Keratinocyte (primary cell): ENCODE results near the gene SLC2A11. TPM values are rescaled to one million over a fixed set of nuclear protein-coding genes. Genes with fewer than 3 reads are reported as not detected.

Source experiments
- DNase-seq: peaks from one replicate; pipeline ENCODE4 v3.0.0-alpha.2; 2011; ENCODE audit warnings: low read depth, missing footprints, low spot score
- FAIRE-seq: peaks from 2 replicates; lab custom pipeline; 2011; peaks lifted over from hg19 to GRCh38; lab: Jason Lieb, UNC
- H2AFZ ChIP-seq: 2 replicates; pipeline ENCODE4 v1.6.0; 2012; ENCODE audit warnings: low read length, control low read depth, inconsistent platforms; ENCODE audit not compliant: control insufficient read depth
- H3K27ac ChIP-seq: 2 replicates; pipeline ENCODE4 v1.5.1; 2011; ENCODE audit warnings: low read length; ENCODE audit not compliant: control insufficient read depth, insufficient read depth
- H3K27me3 ChIP-seq: 3 replicates; pipeline ENCODE4 v1.6.0; 2011; ENCODE audit warnings: low read length; ENCODE audit not compliant: control insufficient read depth, insufficient read depth; ENCODE audit errors: extremely low read depth
- H3K36me3 ChIP-seq, 2 experiments: 2 replicates in 1 of 2; 3 replicates in 1 of 2; pipeline ENCODE4 v1.5.1; 2011; ENCODE audit warnings: low read length in 2 of 2, mild to moderate bottlenecking in 1 of 2; ENCODE audit not compliant: control insufficient read depth in 2 of 2, insufficient read depth in 2 of 2; ENCODE audit errors: extremely low read depth in 1 of 2
- H3K4me1 ChIP-seq: 3 replicates; pipeline ENCODE4 v1.5.1; 2011; ENCODE audit warnings: low read length; ENCODE audit not compliant: control insufficient read depth, insufficient read depth; ENCODE audit errors: extremely low read depth
- H3K4me2 ChIP-seq: 3 replicates; pipeline ENCODE4 v1.6.0; 2011; ENCODE audit warnings: low read depth, low read length; ENCODE audit not compliant: control insufficient read depth, insufficient read depth; ENCODE audit errors: extremely low read depth
- H3K4me3 ChIP-seq, 3 experiments: fragments of 200-600 bp in 1 of 3; sonication (generic) in 1 of 3; 2 replicates in 2 of 3; 3 replicates in 1 of 3; pipeline ENCODE4 v1.5.1; 2011 to 2016; ENCODE audit warnings: low read length in 3 of 3, mild to moderate bottlenecking in 3 of 3, control low read depth in 2 of 3, inconsistent platforms in 1 of 3, low read depth in 1 of 3, mixed read lengths in 1 of 3, mixed run types in 1 of 3, moderate library complexity in 1 of 3; ENCODE audit not compliant: control insufficient read depth in 2 of 3, insufficient read depth in 2 of 3; ENCODE audit errors: extremely low read depth in 1 of 3
- H3K79me2 ChIP-seq: 2 replicates; pipeline ENCODE4 v1.6.0; 2012; ENCODE audit warnings: low read length; ENCODE audit not compliant: control insufficient read depth, insufficient read depth
- H3K9ac ChIP-seq: 3 replicates; pipeline ENCODE4 v1.6.0; 2011; ENCODE audit warnings: low read length; ENCODE audit not compliant: control insufficient read depth, insufficient read depth; ENCODE audit errors: extremely low read depth
- H3K9me1 ChIP-seq: 3 replicates; pipeline ENCODE4 v1.6.0; 2011; ENCODE audit warnings: low read length; ENCODE audit not compliant: control insufficient read depth, insufficient read depth; ENCODE audit errors: extremely low read depth
- H3K9me3 ChIP-seq: 2 replicates; pipeline ENCODE4 v1.5.1; 2012; ENCODE audit warnings: low read depth, low read length; ENCODE audit not compliant: control insufficient read depth
- H4K20me1 ChIP-seq: 3 replicates; pipeline ENCODE4 v1.6.0; 2011; ENCODE audit warnings: low read length; ENCODE audit not compliant: control insufficient read depth, insufficient read depth; ENCODE audit errors: extremely low read depth
- EZH2 ChIP-seq: IDR thresholded peaks from one replicate; pipeline ENCODE4 v1.6.1; 2012; ENCODE audit warnings: inconsistent platforms, mild to moderate bottlenecking, low read length, moderate library complexity
- dilution Hi-C: fragments of 300-500 bp; cut with MboI; formaldehyde crosslinking; loops from one replicate; pipeline ENCODE4 v1.7.0; 2020; ENCODE audit warnings: low sequenced_read_pairs; ENCODE audit not compliant: extremely low pct_ligation_motif_present
- polyA plus RNA-seq, 5 experiments: library from polyadenylated mRNA; depleted of rRNA in 3 of 5; stranded (reverse) in 3 of 5; stranded (forward) in 1 of 5; unstranded in 1 of 5; fragments of >200 nt; gene quantifications; 1 replicate in 1 of 5; 2 replicates in 3 of 5; 3 replicates in 1 of 5; pipeline versions ENCODE4 v1.2.1 to v1.2.3, GENCODE V29; 2011 to 2012; ENCODE audit warnings: missing spikeins in 2 of 5, low read depth in 1 of 5, low replicate concordance in 1 of 5
- TF ChIP-seq, protein P1 (sequence below), 3 experiments: IDR thresholded peaks in 1 of 3; conservative IDR thresholded peaks in 1 of 3; optimal IDR thresholded peaks in 1 of 3; 2 replicates in 2 of 3; 3 replicates in 1 of 3; pipeline versions ENCODE3 to v1.5.1; 2011; ENCODE audit warnings: low read length in 3 of 3, mild to moderate bottlenecking in 3 of 3, moderate library complexity in 2 of 3, control low read depth in 1 of 3, inconsistent platforms in 1 of 3; ENCODE audit not compliant: insufficient read depth in 2 of 3; ENCODE audit errors: extremely low read depth in 1 of 3

The SLC2A11 gene
- polyA plus RNA-seq, 1 donor (not counting 4 experiments of a cell fraction or from before 2014, with no cell fraction given), result 6.0 TPM

GRCh38 chr22:23897320-23897719 is 39.6 kb downstream of the SLC2A11 start:
- Histone ChIP-seq H3K9me3 (no peaks in the 10 kb centered on the region), H3K27me3 (no peaks in the 10 kb centered on the region), H3K4me1 (peaks cover 15% of the 10 kb centered on the region), H3K27ac (no peak overlapping the region), H4K20me1 (peaks cover 6% of the 10 kb centered on the region), H3K4me2 (no peak overlapping the region), H3K9ac (no peak overlapping the region), H2AFZ (no peak overlapping the region), H3K9me1 (no peaks in the 10 kb centered on the region), H3K4me3 (no peak overlapping the region), H3K36me3 (peaks cover 19 to 23% of the 10 kb centered on the region in 2 experiments), H3K79me2 (peaks cover 19% of the 10 kb centered on the region)
- dilution Hi-C loops, result no loop called here
- TF ChIP-seq EZH2, result no peak
- TF ChIP-seq, protein P1, sequence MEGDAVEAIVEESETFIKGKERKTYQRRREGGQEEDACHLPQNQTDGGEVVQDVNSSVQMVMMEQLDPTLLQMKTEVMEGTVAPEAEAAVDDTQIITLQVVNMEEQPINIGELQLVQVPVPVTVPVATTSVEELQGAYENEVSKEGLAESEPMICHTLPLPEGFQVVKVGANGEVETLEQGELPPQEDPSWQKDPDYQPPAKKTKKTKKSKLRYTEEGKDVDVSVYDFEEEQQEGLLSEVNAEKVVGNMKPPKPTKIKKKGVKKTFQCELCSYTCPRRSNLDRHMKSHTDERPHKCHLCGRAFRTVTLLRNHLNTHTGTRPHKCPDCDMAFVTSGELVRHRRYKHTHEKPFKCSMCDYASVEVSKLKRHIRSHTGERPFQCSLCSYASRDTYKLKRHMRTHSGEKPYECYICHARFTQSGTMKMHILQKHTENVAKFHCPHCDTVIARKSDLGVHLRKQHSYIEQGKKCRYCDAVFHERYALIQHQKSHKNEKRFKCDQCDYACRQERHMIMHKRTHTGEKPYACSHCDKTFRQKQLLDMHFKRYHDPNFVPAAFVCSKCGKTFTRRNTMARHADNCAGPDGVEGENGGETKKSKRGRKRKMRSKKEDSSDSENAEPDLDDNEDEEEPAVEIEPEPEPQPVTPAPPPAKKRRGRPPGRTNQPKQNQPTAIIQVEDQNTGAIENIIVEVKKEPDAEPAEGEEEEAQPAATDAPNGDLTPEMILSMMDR (optimal IDR thresholded peaks at IDR 0.05 in 1 of 3, IDR thresholded peaks at IDR 0.05 in 1 of 3, conservative IDR thresholded peaks at IDR 0.05 in 1 of 3; ENCODE audit: extremely low read depth in 1 of 3, insufficient read depth in 2 of 3, low read length in 3 of 3), result no peak
- FAIRE-seq, result no peak
- DNase-seq, result no peak

DNA sequence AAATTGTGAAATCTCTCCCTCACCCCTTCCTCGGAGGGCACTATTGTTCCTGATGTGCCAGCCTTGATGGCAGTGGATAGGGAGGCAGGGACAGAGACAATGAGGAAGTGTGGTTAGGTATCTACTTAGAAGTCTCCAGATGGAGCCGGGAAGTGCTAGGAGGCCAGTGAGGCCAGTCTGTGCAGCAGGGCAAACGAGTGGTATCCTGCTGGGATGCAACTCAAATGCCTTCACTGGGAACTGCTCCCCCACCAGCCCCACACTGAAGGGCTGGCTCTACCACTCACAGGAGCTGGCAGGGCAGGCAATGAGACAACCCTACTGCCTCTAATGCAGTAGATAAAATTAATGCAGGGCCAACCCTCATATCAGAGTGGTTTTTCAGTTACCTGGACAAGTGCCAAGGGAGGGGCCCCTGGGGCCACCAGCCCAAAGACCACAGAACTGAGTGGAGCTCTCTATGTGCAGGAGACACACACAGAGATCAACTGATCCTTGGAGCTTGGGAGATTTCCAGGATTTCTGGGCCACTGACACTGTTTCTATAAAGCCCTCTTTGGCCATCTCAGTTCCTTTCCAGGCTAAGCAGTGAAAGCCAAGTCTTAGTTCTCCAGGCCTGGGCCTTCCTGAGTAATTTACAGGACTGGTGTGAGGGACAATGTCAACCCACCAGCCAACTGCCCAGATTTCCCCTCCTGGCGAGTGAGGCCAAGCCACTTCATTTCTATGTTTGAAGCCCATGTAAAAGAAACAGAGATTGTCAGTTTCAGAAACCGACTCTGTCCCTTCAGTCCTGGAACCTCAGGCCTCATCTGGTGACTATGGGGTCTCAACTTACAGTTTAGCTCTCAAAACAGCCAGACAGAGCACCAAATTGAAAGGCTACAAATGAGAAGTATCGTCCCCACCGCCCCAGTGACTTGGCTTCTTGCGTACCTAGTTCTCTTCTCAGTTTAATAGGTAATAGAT is 40.6 kb downstream of the SLC2A11 start:
- Histone ChIP-seq H3K79me2 (peaks cover 19% of the 10 kb centered on the region), H3K9me3 (no peaks in the 10 kb centered on the region), H3K4me1 (peaks cover 22% of the 10 kb centered on the region), H3K27ac (no peak overlapping the region), H3K27me3 (no peaks in the 10 kb centered on the region), H3K4me2 (no peak overlapping the region), H3K9me1 (no peaks in the 10 kb centered on the region), H2AFZ (no peak overlapping the region), H3K4me3 (no peak overlapping the region), H3K9ac (no peak overlapping the region), H4K20me1 (peaks cover 6% of the 10 kb centered on the region), H3K36me3 (peaks cover 19 to 23% of the 10 kb centered on the region in 2 experiments)
- FAIRE-seq (no peak), DNase-seq (no peak)
- TF ChIP-seq EZH2, result no peak
- TF ChIP-seq, protein P1 (optimal IDR thresholded peaks at IDR 0.05 in 1 of 3, IDR thresholded peaks at IDR 0.05 in 1 of 3, conservative IDR thresholded peaks at IDR 0.05 in 1 of 3; ENCODE audit: extremely low read depth in 1 of 3, insufficient read depth in 2 of 3, low read length in 3 of 3), result no peak
- dilution Hi-C loops, result no loop called here
